Ovary (tissue), 3 donors: ENCODE results near the gene TRAF3.

Experiments
- CTCF ChIP-seq, 3 donors: fragments of 450-650 bp in 2 of 3; fragments of 200-600 bp in 1 of 3; IDR thresholded peaks; one replicate each; pipeline versions ENCODE4 v1.5.1 to v1.8.0; 2016 to 2022; ENCODE audit warnings: antibody characterized with exemption in 3 of 3, mild to moderate bottlenecking in 1 of 3
- EP300 ChIP-seq: sonication (generic); formaldehyde crosslinking; IDR thresholded peaks from one replicate; pipeline ENCODE4 v1.6.1; 2017; ENCODE audit warnings: antibody characterized with exemption
- POLR2A ChIP-seq: fragments of 450-650 bp; IDR thresholded peaks from one replicate; pipeline ENCODE4 v1.6.1; 2017; ENCODE audit warnings: antibody characterized with exemption, mild to moderate bottlenecking, moderate library complexity
- donor health status: DM: no; HTN: no; CAD: no.

- TF ChIP-seq EP300: no peak
- TF ChIP-seq CTCF (IDR thresholded peaks at IDR 0.05): no peak
- no peak for TF ChIP-seq POLR2A
Observed at GRCh38 chr14:102859911-102860310, 82.7 kb downstream of the TRAF3 start.
